D721Med (cell line): Measurements from ENCODE around the gene MORC1.

ENCODE experiments used
- DNase-seq: peaks from one replicate; pipeline ENCODE4 v3.0.0; 2011; ENCODE audit warnings: low spot score; ENCODE audit not compliant: insufficient read length
- FAIRE-seq: peaks from 2 replicates; lab custom pipeline; 2011; peaks lifted over from hg19 to GRCh38; lab: Jason Lieb, UNC
- TF ChIP-seq, protein P1 (sequence below): IDR thresholded peaks from 2 replicates; pipeline ENCODE4 v1.5.1; 2012; ENCODE audit warnings: mild to moderate bottlenecking, control low read depth; ENCODE audit not compliant: insufficient read depth; ENCODE audit errors: missing control alignments

MORC1 gene

DNA sequence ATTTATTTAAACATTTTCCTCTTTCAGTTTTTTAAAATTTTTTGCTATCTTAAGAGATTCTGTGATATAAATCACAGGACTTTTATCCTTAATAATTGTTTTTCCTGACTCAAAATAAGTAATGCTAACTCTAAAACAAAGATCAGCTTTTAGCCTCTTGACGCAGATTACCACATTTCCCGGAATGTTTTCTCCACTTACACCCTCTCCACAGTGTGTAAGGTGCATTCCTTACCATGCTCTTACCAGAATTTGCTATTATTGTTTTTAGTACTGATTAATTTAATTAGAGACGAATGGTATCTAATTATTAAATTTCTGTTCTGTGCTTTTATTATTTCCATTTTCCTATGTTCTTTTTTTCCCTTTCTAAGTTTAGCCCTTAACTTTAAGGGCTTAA, 199.1 kb downstream of the MORC1 start:
- TF ChIP-seq, protein P1, sequence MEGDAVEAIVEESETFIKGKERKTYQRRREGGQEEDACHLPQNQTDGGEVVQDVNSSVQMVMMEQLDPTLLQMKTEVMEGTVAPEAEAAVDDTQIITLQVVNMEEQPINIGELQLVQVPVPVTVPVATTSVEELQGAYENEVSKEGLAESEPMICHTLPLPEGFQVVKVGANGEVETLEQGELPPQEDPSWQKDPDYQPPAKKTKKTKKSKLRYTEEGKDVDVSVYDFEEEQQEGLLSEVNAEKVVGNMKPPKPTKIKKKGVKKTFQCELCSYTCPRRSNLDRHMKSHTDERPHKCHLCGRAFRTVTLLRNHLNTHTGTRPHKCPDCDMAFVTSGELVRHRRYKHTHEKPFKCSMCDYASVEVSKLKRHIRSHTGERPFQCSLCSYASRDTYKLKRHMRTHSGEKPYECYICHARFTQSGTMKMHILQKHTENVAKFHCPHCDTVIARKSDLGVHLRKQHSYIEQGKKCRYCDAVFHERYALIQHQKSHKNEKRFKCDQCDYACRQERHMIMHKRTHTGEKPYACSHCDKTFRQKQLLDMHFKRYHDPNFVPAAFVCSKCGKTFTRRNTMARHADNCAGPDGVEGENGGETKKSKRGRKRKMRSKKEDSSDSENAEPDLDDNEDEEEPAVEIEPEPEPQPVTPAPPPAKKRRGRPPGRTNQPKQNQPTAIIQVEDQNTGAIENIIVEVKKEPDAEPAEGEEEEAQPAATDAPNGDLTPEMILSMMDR = no peak
- no peak for FAIRE-seq
- no peak for DNase-seq

DNA sequence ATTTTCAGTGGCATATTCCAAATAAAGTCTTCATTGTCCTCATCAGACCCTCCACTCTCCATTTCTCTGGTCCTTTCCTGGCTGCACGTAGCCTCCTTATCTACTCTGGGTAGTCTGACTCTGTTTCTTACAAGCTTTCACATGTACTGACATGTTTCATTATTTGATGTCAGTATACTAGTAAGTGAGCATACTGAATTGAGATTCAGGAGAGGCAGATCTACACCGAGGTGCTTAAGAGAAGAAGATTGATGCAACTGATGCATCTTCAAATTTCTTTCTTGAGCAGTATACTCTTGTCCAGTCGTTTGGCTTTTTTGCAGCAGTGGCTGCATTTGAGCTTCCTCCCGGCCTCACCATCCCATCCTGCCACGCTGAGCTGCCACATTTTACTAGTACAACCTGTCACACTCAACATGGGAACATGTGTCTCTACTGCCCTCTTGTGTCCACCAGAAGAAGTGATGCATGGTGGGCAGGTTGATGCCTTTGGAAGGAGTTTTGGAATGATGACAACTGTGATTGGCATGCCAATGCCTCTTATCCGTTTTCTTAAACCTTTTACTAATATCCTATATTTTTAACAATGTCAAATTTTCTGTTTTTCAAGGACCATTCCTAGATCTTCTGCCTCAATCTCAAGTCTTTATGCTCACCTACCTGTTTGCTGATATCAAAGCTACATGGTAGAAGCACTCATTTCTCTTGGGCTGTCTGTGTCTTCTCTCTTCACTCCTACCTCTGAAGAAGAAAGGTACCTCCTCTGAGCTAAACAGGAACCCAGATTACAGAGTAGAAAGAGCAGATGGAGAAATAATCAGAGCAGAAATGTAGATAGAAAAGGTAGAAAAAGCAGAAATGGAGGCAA, 202.9 kb downstream of the MORC1 start:
- FAIRE-seq = peak; percentile 11
- no peak for DNase-seq
- TF ChIP-seq, protein P1 = peak; percentile 85

DNA sequence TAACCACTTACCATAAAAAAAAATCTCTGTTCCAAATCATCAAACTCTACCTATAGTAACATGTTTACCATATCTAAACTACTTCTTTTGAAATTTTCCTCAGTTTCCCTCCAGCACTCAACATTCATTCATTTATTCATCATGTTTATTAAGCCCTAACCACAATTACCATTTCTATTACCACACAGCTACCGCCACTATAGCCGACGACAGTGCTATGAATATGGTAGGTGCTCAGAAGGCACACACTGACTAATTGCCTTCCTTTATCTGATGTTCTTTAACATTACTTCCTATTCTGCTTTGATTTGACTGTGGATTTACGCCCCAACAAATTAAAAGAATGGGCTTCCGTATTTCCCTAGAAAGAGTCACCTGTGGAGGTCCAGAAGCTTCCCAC, 208.1 kb downstream of the MORC1 start:
- TF ChIP-seq, protein P1 = no peak
- DNase-seq (no peak), FAIRE-seq (no peak)
